ENCODE results near the gene IFI27.

DNA sequence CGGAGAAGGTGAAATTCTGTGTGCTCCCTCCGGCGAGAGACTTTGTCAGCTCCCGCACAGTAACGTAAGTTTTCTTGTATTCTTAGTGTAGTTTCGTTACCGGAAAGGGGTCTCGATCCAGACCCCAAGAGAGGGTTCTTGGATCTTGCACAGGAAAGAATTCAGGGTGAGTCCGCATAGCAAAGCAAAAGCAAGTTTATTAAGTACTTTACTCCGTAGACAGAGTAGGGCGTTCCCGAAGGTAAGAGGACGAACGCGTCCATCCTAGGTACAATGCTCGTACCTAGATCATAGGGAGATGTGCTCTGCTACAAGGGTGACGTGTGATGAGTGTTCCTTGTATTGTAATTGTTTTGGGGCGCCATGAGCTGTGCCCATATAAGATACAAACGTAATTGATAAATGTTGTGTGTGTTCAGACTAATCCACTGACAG, 29.1 kb upstream of the IFI27 start:
- TF ChIP-seq CTCF (IDR thresholded peaks at IDR 0.05): no peak
- no peak for TF ChIP-seq EP300 (IDR thresholded peaks at IDR 0.05)
- no peak for TF ChIP-seq POLR2AphosphoS5 (IDR thresholded peaks at IDR 0.05)
- TF ChIP-seq POLR2A (IDR thresholded peaks at IDR 0.05): no peak

Measured in gastroesophageal sphincter (tissue), 3 donors.